GM12873 (cell line): ENCODE measurements around the gene SPANXN4.

Experiments
- CTCF ChIP-seq: IDR thresholded peaks from 2 replicates; pipeline ENCODE4 v1.5.1; 2012; ENCODE audit warnings: low read depth, mild to moderate bottlenecking, moderate library complexity, low read length, control low read depth; ENCODE audit not compliant: insufficient read depth; ENCODE audit errors: missing control alignments

The SPANXN4 gene, protein sequence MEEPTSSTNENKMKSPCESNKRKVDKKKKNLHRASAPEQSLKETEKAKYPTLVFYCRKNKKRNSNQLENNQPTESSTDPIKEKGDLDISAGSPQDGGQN

DNA sequence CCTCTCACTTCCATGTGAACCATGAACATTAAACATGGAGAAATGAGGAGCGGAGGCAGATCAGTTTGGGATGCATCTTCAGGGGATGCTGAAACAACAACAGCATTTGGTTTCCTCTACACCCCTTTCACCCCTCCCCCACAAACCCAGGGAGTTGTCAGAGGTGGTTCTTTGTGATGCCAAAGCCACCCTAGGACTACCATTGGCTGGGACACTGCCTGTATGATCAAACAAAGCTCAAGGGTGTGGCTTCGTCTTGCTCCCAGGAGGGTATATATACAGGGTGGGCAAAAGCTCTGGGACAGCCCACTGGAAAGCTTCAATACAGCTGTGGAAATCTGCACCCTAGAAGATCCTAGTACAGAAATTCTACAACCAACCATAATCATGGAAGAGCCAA is at the start of gene SPANXN4:
Gene SPANXN4, plus strand, starts transcription at position 301 of the 400 bp plus-strand sequence. Its CDS starts 87 bp downstream, at position 388.
- no peak for TF ChIP-seq CTCF

DNA sequence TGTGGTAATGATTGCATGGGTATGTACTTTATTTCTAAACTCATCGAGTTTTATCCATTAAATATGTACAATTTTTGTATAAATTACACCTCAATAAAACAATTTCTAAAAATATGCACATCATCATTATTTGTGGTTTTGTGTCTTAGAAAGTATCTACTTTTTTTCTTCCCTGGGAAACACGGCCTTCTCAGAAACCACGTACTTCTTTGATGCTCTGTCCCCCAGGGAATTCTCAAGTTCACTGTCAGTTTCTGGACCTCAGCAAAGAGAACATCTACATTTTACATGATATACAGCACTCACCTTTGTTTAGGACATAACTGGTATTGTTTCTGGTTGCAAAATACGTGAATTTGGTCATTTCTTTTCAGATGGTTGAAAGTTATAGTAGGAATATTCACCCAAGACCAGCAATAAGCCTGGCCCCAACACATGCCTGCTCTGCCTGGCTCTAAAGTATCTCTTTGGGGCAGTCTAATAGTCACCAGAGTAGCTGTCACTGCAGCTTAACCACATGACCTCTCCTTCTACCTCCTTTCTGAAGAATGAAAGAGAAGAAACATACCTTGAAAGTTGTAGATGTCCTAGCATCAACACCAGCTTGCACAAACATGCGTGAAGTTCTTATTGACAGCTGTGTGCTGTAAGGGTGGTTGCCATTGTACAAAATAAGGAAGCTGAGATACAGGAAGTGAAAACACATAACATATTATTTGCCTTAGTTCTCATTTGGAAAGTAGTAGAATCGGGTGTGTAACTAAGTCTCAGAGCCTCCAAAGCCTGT is 48.4 kb upstream of the SPANXN4 start:
- no peak for TF ChIP-seq CTCF

DNA sequence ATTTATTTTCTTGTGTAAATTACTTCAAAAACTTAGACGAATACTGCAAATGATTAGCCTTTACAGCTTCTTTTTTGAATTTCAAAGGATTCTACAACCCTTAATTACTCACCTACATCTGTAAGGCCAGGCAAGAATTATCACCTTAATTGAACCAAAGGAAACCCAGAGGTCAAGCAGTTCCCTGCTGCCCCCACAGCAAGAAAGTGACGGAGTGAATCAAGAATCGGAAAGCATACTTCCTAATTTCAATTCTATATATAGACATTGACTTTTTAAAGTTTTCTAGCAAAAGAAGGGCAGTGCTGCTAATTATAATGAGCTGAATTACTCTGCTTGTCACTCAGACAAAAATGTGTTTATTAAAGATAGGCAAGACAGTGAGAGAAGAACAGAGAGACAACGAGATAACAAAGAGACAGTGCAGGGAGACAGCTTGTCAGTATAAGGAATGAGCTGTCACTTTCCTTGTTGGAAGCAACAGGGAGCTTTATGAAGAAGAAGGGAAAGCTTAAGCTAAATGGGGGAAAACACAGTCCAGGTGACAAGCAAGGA is 47.5 kb upstream of the SPANXN4 start:
- no peak for TF ChIP-seq CTCF

DNA sequence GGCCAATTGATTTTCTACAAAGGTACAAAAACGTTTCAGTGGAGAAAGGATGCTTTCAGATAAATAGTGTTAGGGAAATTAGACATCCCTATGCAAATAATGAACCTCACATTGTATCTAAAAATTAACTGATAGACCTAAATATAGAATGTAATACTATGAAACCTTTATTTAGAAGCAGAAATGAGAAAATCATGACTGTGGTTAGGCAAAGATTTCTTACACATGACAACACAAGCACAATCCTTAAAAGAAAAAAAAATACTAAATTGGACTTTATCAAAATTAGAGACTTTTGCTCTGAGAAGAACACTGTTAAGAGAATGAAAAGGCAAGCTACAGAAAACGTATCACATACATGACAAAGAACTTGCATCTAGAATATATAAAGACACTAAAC is 43.0 kb upstream of the SPANXN4 start:
- no peak for TF ChIP-seq CTCF

DNA sequence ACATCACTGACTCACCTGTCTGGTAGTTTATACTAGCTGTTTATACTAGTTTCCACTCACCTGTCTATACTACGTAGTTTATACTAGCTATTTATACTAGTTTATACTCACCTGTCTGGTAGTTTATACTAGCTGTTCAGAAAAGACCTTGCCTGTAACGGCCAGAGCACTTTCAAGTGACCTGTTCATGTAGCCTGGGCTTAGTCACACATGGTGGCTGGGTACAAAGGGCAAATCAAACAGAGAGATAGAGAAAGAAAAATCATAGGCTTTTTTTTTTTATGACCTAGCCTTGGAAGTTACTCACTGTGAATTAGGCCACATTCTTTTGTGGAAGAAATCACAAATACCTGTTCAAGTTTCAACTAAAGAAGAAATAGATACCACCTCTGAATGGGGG is 30.7 kb upstream of the SPANXN4 start:
- TF ChIP-seq CTCF, result no peak

DNA sequence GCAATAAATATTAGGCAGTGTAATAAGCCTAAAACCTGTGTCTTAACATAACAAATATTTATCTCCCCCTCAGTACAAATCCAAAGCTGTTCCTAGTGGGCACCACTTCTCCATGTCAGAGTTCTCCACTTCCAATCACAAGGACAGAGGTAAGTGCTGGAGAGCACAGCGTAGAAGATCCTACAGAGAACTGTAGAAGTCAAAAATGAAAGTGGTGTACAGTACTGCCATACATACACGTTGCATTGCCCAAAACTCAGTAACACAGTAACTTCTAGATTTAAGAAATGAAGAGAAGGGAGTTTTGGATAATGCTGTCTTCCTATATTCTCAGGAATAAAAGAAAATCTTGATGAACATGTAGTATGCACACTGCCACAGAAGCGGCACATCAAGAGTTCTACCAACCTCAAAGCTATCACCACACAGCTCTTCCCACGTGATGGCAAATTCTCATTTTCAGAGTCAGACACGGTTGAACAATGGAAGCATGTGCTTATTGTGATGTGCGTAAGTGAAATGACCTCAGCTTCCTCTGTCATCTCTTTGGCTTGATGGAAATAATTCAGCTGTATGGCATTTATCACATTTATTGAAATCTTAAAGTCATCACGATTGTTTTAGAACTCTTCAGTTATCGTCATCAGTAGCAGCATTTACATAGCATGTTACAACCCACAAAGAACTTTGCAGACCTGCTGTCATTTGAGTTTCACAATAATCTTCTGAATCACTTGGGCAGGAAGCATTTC is 27.1 kb upstream of the SPANXN4 start:
- no peak for TF ChIP-seq CTCF

- TF ChIP-seq CTCF, result no peak
Observed at GRCh38 chrX:142999199-142999701, 26.5 kb upstream of the SPANXN4 start.
